Measurements from ENCODE around the gene CSMD2. TPM values are rescaled to one million over a fixed set of nuclear protein-coding genes. Genes with fewer than 3 reads are reported as not detected.
A peak's percentile ranks its signal among the peaks of the same experiment; 100 is the strongest.

CSMD2 gene
- total RNA-seq, 4 donors from 2014 or later = 0.60 to 2.5 (median 1.2) TPM

- Histone ChIP-seq H3K9me3 (no peaks in the 10 kb centered on the region), H3K4me3 (no peak overlapping the region), H3K4me1 (no peaks in the 10 kb centered on the region), H3K27me3 (no peaks in the 10 kb centered on the region), H3K27ac (no peak overlapping the region), H3K36me3 (no peaks in the 10 kb centered on the region)
- no peak for TF ChIP-seq CTCF (IDR thresholded peaks at IDR 0.05)
- no peak for TF ChIP-seq EP300 (IDR thresholded peaks at IDR 0.05)
- TF ChIP-seq POLR2A (IDR thresholded peaks at IDR 0.05) = no peak
- no peak for DNase-seq (ENCODE audit: low spot score in 2 of 2)
- WGBS, 2 donors = 18 to 20% methylated on average over 2 of the region's 2 CpGs
Observed at GRCh38 chr1:33903210-33903589, 261.8 kb downstream of the CSMD2 start.

GRCh38 chr1:33902486-33903209 lies 262.4 kb downstream of the CSMD2 start:
- TF ChIP-seq EP300 (IDR thresholded peaks at IDR 0.05) (no peak), CTCF (IDR thresholded peaks at IDR 0.05) (no peak), POLR2A (IDR thresholded peaks at IDR 0.05) (no peak)
- Histone ChIP-seq H3K9me3 (no peaks in the 10 kb centered on the region), H3K36me3 (no peaks in the 10 kb centered on the region), H3K27me3 (no peaks in the 10 kb centered on the region), H3K4me1 (peaks cover 0 to 3% (median 0%) of the 10 kb centered on the region in 4 donors), H3K27ac (no peak overlapping the region), H3K4me3 (no peak overlapping the region)
- WGBS, 2 donors = 72 to 79% methylated on average over 6 of the region's 6 CpGs
- no peak for DNase-seq (ENCODE audit: low spot score in 2 of 2)

GRCh38 chr1:33899746-33900145 lies 265.3 kb downstream of the CSMD2 start:
- H3K27me3 ChIP-seq = no peaks in the 10 kb centered on the region
- H3K4me1 ChIP-seq = peaks cover 0 to 11% (median 0%) of the 10 kb centered on the region in 4 donors
- 31 to 46% methylated on average over 3 of the region's 3 CpGs for WGBS, 2 donors
- H3K27ac ChIP-seq = no peak overlapping the region
- H3K9me3 ChIP-seq = no peaks in the 10 kb centered on the region
- no peak for DNase-seq (ENCODE audit: low spot score in 2 of 2)
- TF ChIP-seq POLR2A (IDR thresholded peaks at IDR 0.05) (no peak), CTCF (IDR thresholded peaks at IDR 0.05) (no peak), EP300 (IDR thresholded peaks at IDR 0.05) (no peak)
- no peak overlapping the region for H3K4me3 ChIP-seq
- no peaks in the 10 kb centered on the region for H3K36me3 ChIP-seq

- WGBS, 2 donors = 62 to 72% methylated on average over 8 to 9 of the region's 9 CpGs
- H3K4me1 ChIP-seq = peaks cover 0 to 16% (median 0%) of the 10 kb centered on the region in 4 donors
- TF ChIP-seq EP300 (IDR thresholded peaks at IDR 0.05) (no peak), POLR2A (IDR thresholded peaks at IDR 0.05) (no peak)
- H3K27ac ChIP-seq = no peak overlapping the region
- no peak overlapping the region for H3K4me3 ChIP-seq
- no peaks in the 10 kb centered on the region for H3K36me3 ChIP-seq
- no peaks in the 10 kb centered on the region for H3K27me3 ChIP-seq
- no peaks in the 10 kb centered on the region for H3K9me3 ChIP-seq
- no peak for DNase-seq (ENCODE audit: low spot score in 2 of 2)
Observed at GRCh38 chr1:33898881-33899280, 266.1 kb downstream of the CSMD2 start.

- no peak for DNase-seq (ENCODE audit: low spot score in 2 of 2)
- Histone ChIP-seq H3K4me1 (peaks cover 0 to 20% (median 0%) of the 10 kb centered on the region in 4 donors), H3K36me3 (no peaks in the 10 kb centered on the region), H3K9me3 (no peaks in the 10 kb centered on the region), H3K27ac (peak overlapping the region in 1 of 4 donors; percentile 12), H3K27me3 (no peaks in the 10 kb centered on the region), H3K4me3 (no peak overlapping the region)
- 58 to 71% methylated on average over 3 of the region's 3 CpGs for WGBS, 2 donors
- no peak for TF ChIP-seq EP300 (IDR thresholded peaks at IDR 0.05)
Observed at GRCh38 chr1:33898406-33898805, 266.6 kb downstream of the CSMD2 start.

- Histone ChIP-seq H3K9me3 (no peaks in the 10 kb centered on the region), H3K27me3 (no peaks in the 10 kb centered on the region), H3K27ac (peak overlapping the region in 1 of 4 donors; percentile 21), H3K36me3 (no peaks in the 10 kb centered on the region), H3K4me3 (no peak overlapping the region), H3K4me1 (peaks cover 0 to 28% (median 2%) of the 10 kb centered on the region in 4 donors)
- TF ChIP-seq CTCF (IDR thresholded peaks at IDR 0.05) (no peak), EP300 (IDR thresholded peaks at IDR 0.05) (peak in 1 of 2 donors; percentile 23), POLR2A (IDR thresholded peaks at IDR 0.05) (no peak)
- DNase-seq (ENCODE audit: low spot score in 2 of 2) = peak; percentile 32 to 48
- WGBS, 2 donors = 51 to 56% methylated on average over 5 of the region's 5 CpGs
Observed at GRCh38 chr1:33897092-33897725, 267.8 kb downstream of the CSMD2 start.
